Measurements from ENCODE around the gene SP140. TPM values are rescaled to one million over a fixed set of nuclear protein-coding genes. Genes with fewer than 3 reads are reported as not detected.

Gene SP140
- total RNA-seq, 2 experiments from 2014 or later, result 51.2 to 55.1 TPM

DNA sequence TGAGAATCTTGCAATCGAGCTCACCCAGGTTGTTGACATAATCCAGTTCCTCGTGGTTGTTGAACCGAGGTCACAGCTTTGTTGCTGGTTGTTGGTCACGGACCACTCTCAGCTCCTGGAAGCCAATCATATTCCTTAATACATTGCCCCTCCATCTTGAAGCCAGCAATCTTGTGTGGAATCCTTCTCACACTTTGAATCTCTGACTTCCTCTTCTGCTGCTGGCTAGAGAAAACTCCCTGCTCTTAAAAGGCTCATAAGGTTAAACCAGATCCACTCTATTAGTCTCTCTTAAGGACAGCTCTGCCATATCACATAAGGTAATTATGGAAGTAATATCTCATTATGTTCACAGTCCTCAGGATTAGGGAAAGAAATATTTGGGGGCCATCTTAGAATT lies 41.1 kb downstream of the SP140 start:
- Mint-ChIP-seq H3K4me3 (no peak overlapping the region), H3K9me3 (peaks cover 6% of the 10 kb centered on the region), H3K27me3 (no peaks in the 10 kb centered on the region), H3K4me1 (ENCODE audit: low read depth) (peaks cover 47% of the 10 kb centered on the region), H3K36me3 (ENCODE audit: low read depth) (peaks cover 53% of the 10 kb centered on the region), H3K27ac (no peak overlapping the region)
- intact Hi-C loops (cut with DNase I, micrococcal nuclease), result no loop called here
- Histone ChIP-seq H3K36me3 (ENCODE audit: insufficient read depth, low read length) (peaks cover 53% of the 10 kb centered on the region), H3K4me3 (ENCODE audit: low read length) (no peak overlapping the region), H3K27ac (ENCODE audit: low read depth in 1 of 2, low read length in 2 of 2) (no peak overlapping the region), H3K9me3 (ENCODE audit: control insufficient read depth in 1 of 2, insufficient read depth in 1 of 2, low read length in 2 of 2) (no peaks in the 10 kb centered on the region), H3K4me1 (ENCODE audit: insufficient read depth, low read length) (peaks cover 3% of the 10 kb centered on the region), H3K27me3 (ENCODE audit: control insufficient read depth in 1 of 2, insufficient read depth in 2 of 2, low read length in 2 of 2) (no peaks in the 10 kb centered on the region)
- DNase-seq (no peak), ATAC-seq (ENCODE audit: poor library complexity) (no peak)
- POLR2A ChIA-PET, result interaction anchor here (0.7 kb wide), 1 partner anchor 457 kb away, joined by 3 read pairs; no protein-coding TSS in a partner anchor
- CTCF ChIA-PET, result no interaction called here
- TF ChIP-seq, protein P1, sequence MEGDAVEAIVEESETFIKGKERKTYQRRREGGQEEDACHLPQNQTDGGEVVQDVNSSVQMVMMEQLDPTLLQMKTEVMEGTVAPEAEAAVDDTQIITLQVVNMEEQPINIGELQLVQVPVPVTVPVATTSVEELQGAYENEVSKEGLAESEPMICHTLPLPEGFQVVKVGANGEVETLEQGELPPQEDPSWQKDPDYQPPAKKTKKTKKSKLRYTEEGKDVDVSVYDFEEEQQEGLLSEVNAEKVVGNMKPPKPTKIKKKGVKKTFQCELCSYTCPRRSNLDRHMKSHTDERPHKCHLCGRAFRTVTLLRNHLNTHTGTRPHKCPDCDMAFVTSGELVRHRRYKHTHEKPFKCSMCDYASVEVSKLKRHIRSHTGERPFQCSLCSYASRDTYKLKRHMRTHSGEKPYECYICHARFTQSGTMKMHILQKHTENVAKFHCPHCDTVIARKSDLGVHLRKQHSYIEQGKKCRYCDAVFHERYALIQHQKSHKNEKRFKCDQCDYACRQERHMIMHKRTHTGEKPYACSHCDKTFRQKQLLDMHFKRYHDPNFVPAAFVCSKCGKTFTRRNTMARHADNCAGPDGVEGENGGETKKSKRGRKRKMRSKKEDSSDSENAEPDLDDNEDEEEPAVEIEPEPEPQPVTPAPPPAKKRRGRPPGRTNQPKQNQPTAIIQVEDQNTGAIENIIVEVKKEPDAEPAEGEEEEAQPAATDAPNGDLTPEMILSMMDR (IDR thresholded peaks at IDR 0.05), result no peak

DNA sequence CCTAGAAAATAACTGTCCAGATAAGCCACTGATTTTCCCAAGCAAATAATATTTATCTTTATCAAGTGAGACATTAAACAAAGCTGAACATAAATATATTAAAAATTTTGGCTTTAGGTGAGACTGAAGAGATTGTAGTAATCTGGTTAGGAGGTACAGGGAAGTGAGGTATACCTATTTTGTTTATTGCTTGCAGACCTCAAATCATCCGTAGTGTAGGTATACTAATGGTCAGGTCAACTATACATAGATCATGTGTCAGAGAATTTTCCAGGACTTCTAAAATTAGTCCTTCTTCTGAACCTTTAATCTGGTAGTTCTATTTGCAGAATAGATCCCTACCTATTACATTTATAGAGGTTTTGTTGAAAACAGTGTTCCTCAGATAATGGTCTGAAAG lies 41.5 kb downstream of the SP140 start:
- intact Hi-C loops (cut with DNase I, micrococcal nuclease), result no loop called here
- Histone ChIP-seq H3K36me3 (ENCODE audit: insufficient read depth, low read length) (peaks cover 57% of the 10 kb centered on the region), H3K4me1 (ENCODE audit: insufficient read depth, low read length) (peaks cover 3% of the 10 kb centered on the region), H3K9me3 (ENCODE audit: control insufficient read depth in 1 of 2, insufficient read depth in 1 of 2, low read length in 2 of 2) (no peaks in the 10 kb centered on the region), H3K27me3 (ENCODE audit: control insufficient read depth in 1 of 2, insufficient read depth in 2 of 2, low read length in 2 of 2) (no peaks in the 10 kb centered on the region), H3K27ac (ENCODE audit: low read depth in 1 of 2, low read length in 2 of 2) (no peak overlapping the region), H3K4me3 (ENCODE audit: low read length) (no peak overlapping the region)
- Mint-ChIP-seq H3K36me3 (ENCODE audit: low read depth) (peaks cover 54% of the 10 kb centered on the region), H3K4me3 (no peak overlapping the region), H3K4me1 (ENCODE audit: low read depth) (peaks cover 43% of the 10 kb centered on the region), H3K9me3 (peaks cover 7% of the 10 kb centered on the region), H3K27ac (no peak overlapping the region), H3K27me3 (no peaks in the 10 kb centered on the region)
- CTCF ChIA-PET, result no interaction called here
- TF ChIP-seq, protein P1 (IDR thresholded peaks at IDR 0.05), result no peak
- POLR2A ChIA-PET, result interaction anchor here (0.7 kb wide), 1 partner anchor 457 kb away, joined by 3 read pairs; no protein-coding TSS in a partner anchor
- ATAC-seq (ENCODE audit: poor library complexity) (no peak), DNase-seq (no peak)

DNA sequence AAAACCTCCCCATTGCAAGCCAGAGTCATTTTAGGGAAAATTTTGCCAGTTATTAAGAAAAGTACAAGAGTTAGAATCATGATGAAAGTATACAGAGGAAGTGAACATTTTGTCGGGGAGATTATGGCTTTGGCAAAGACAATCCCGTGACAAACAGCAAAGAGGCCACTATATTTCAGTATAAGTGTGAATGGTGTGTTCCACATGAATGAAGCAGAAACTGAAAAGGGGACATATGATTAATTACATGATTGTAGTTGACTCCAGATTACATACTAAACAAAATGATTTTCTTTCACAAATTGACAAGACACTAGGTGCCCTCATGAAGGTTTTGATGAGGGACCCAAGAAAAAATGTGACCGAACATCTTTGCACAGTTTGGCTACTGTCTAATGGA lies 42.0 kb downstream of the SP140 start:
- Mint-ChIP-seq H3K27ac (no peak overlapping the region), H3K4me3 (no peak overlapping the region), H3K9me3 (peaks cover 7% of the 10 kb centered on the region), H3K27me3 (no peaks in the 10 kb centered on the region), H3K4me1 (ENCODE audit: low read depth) (peaks cover 38% of the 10 kb centered on the region), H3K36me3 (ENCODE audit: low read depth) (peaks cover 54% of the 10 kb centered on the region)
- ChIA-PET CTCF (no interaction called here), POLR2A (interaction anchor here (0.7 kb wide), 1 partner anchor 456 kb away, joined by 3 read pairs; no protein-coding TSS in a partner anchor)
- intact Hi-C loops (cut with DNase I, micrococcal nuclease), result no loop called here
- Histone ChIP-seq H3K27me3 (ENCODE audit: control insufficient read depth in 1 of 2, insufficient read depth in 2 of 2, low read length in 2 of 2) (no peaks in the 10 kb centered on the region), H3K9me3 (ENCODE audit: control insufficient read depth in 1 of 2, insufficient read depth in 1 of 2, low read length in 2 of 2) (no peaks in the 10 kb centered on the region), H3K4me3 (ENCODE audit: low read length) (no peak overlapping the region), H3K27ac (ENCODE audit: low read depth in 1 of 2, low read length in 2 of 2) (no peak overlapping the region), H3K4me1 (ENCODE audit: insufficient read depth, low read length) (peaks cover 3% of the 10 kb centered on the region), H3K36me3 (ENCODE audit: insufficient read depth, low read length) (peaks cover 60% of the 10 kb centered on the region)
- TF ChIP-seq, protein P1 (IDR thresholded peaks at IDR 0.05), result no peak
- DNase-seq (no peak), ATAC-seq (ENCODE audit: poor library complexity) (no peak)
